Activated CD4-positive, alpha-beta memory T cell treated with anti-CD3 and anti-CD28 coated beads, Interleukin-2, amount 10 ng/mL, durations not matched to agents 7 days and 5 days (primary cell): ENCODE results near the gene DNAH2. TPM values are rescaled to one million over a fixed set of nuclear protein-coding genes. Genes with fewer than 3 reads are reported as not detected.

ENCODE experiments used
- CTCF ChIA-PET: fragments of 350-600 bp; sonication (Branson Sonifier 250); formaldehyde crosslinking; loops from one replicate; lab custom pipeline; 2021; ENCODE audit warnings: antibody characterized with exemption, inconsistent platforms; lab: Charles Lee
- POLR2A ChIA-PET: fragments of 350-600 bp; sonication (Branson Sonifier 250); formaldehyde crosslinking; loops from one replicate; lab custom pipeline; 2021; ENCODE audit warnings: antibody characterized with exemption; lab: Charles Lee
- DNase-seq: peaks from one replicate; pipeline ENCODE4 v3.0.0-alpha.2; 2020
- H3K27ac Mint-ChIP-seq: one replicate; pipeline ENCODE4 v1.8.0; 2021; ENCODE audit warnings: mild to moderate bottlenecking, mixed read lengths
- H3K27me3 Mint-ChIP-seq: one replicate; pipeline ENCODE4 v1.8.0; 2021; ENCODE audit warnings: mixed read lengths
- H3K36me3 Mint-ChIP-seq: one replicate; pipeline ENCODE4 v1.8.0; 2021; ENCODE audit warnings: low read depth, mixed read lengths
- H3K4me1 Mint-ChIP-seq: one replicate; pipeline ENCODE4 v1.8.0; 2021; ENCODE audit warnings: mixed read lengths
- H3K4me3 Mint-ChIP-seq: one replicate; pipeline ENCODE4 v1.8.0; 2021; ENCODE audit warnings: mild to moderate bottlenecking, mixed read lengths
- H3K9me3 Mint-ChIP-seq: one replicate; pipeline ENCODE4 v1.8.0; 2021; ENCODE audit warnings: mixed read lengths
- total RNA-seq, 2 experiments: library from RNA; stranded (reverse); gene quantifications; one replicate each; pipeline ENCODE4 v1.2.3, GENCODE V29; 2021

The DNAH2 gene
- total RNA-seq, 2 experiments from 2014 or later, result not detected

DNA sequence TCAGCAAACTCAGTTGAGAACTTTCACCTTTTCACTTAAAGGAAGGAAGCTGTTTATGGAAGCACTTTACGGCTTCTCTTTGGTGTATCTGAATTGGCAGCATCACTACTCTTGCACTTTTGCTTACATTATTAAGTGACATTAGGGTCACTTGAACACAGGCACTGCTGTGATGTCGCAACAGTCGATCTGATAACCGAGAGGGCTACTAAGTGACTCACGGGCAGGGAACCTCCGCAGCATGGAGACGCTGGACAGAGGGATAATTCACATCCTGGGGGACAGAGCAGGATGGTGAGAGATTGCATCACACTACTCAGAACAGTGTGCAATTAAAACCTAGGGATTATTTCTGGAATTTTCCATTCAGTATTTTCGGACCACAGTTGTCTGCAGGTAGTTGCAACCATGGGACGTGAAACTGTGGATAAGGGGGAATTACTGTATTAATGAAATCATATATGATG, 56.5 kb downstream of the DNAH2 start:
- CTCF ChIA-PET, result no interaction called here

DNA sequence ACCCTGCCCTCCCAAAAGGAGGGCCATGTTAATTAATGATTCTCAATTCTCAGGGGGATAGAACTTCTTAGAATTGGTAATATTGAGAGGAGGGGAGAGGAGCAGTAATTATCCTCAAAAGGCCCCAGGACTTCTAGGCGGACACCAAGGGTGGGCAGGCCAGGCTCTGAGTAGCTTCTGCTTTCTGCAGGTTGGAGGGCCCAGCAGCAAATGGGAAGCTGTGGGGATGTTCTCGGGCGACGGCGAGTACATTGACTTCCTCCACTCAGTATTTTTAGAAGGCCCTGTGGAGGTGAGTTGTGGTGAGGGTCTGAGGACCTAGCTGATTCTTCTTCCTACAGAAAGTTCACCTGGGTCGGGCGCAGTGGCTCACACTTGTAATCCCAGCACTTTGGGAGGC, 57.5 kb downstream of the DNAH2 start:
- DNase-seq, result no peak
- Mint-ChIP-seq H3K9me3 (no peaks in the 10 kb centered on the region), H3K36me3 (no peaks in the 10 kb centered on the region), H3K27ac (no peak overlapping the region), H3K4me1 (no peaks in the 10 kb centered on the region), H3K4me3 (no peak overlapping the region), H3K27me3 (peaks cover 28% of the 10 kb centered on the region)
- CTCF ChIA-PET, result interaction anchor here (0.7 kb wide), 1 partner anchor 599 kb away, joined by 3 read pairs; no protein-coding TSS in a partner anchor
- POLR2A ChIA-PET, result no interaction called here

More for the DNA sequence above, 56.5 kb downstream of the DNAH2 start:
- no peak for DNase-seq
- Mint-ChIP-seq H3K9me3 (no peaks in the 10 kb centered on the region), H3K27ac (no peak overlapping the region), H3K4me1 (no peaks in the 10 kb centered on the region), H3K36me3 (no peaks in the 10 kb centered on the region), H3K4me3 (no peak overlapping the region), H3K27me3 (peaks cover 28% of the 10 kb centered on the region)
- POLR2A ChIA-PET, result no interaction called here

DNA sequence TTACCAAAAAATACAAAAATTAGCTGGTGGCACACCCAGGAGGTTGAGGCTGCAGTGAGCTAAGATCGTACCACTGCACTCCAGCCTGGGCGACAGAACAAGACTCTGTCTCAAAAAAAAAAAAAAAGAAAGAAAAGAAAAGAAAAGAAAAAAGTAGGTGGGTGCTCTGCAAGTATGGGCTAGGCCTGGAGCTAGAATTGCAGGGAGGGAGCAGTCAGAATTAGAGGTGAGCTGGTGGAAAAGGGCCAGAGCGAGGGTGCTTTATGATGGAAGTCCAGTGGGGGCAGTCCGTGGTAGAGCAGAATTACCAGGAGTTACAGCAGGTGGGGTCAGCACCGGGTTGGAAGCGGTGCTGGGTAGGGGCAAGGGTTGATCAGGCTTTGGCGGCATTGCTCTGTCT, 59.5 kb downstream of the DNAH2 start:
- ChIA-PET CTCF (no interaction called here), POLR2A (no interaction called here)
- H3K4me1 Mint-ChIP-seq, result no peaks in the 10 kb centered on the region
- no peak overlapping the region for H3K4me3 Mint-ChIP-seq
- no peak for DNase-seq
- no peaks in the 10 kb centered on the region for H3K9me3 Mint-ChIP-seq
- peaks cover 23% of the 10 kb centered on the region for H3K27me3 Mint-ChIP-seq
- no peaks in the 10 kb centered on the region for H3K36me3 Mint-ChIP-seq
- no peak overlapping the region for H3K27ac Mint-ChIP-seq

GRCh38 chr17:7780736-7781135, 63.2 kb downstream of the DNAH2 start:
- peaks cover 18% of the 10 kb centered on the region for H3K27me3 Mint-ChIP-seq
- ChIA-PET CTCF (interaction anchor here (1.8 kb wide), 1 partner anchor 38 kb away, joined by 6 read pairs; no protein-coding TSS in a partner anchor), POLR2A (no interaction called here)
- DNase-seq, result no peak
- no peaks in the 10 kb centered on the region for H3K36me3 Mint-ChIP-seq
- H3K4me1 Mint-ChIP-seq, result no peaks in the 10 kb centered on the region
- H3K9me3 Mint-ChIP-seq, result no peaks in the 10 kb centered on the region
- no peak overlapping the region for H3K4me3 Mint-ChIP-seq
- H3K27ac Mint-ChIP-seq, result no peak overlapping the region

DNA sequence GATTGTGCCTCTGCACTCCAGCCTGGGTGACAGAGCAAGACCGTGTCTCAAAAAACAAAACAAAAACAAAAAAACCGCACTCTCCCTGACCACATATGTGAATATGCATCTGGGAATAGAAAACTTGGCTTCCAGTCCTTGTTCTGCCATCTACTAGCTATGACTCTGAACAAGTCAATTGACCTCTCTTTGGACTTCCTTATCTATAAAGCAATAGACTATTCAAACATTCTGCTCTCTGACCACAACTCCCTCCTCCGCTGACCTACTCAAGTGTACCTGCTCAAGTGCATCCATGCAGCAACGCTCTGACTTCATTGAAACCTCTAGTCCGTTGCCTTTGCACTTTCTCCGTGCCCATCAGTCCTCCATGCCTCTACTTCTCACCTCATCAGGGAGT, 63.9 kb downstream of the DNAH2 start:
- POLR2A ChIA-PET, result no interaction called here
- no peak overlapping the region for H3K4me3 Mint-ChIP-seq
- DNase-seq, result no peak
- H3K36me3 Mint-ChIP-seq, result no peaks in the 10 kb centered on the region
- H3K9me3 Mint-ChIP-seq, result no peaks in the 10 kb centered on the region
- peaks cover 14% of the 10 kb centered on the region for H3K27me3 Mint-ChIP-seq
- CTCF ChIA-PET, result interaction anchor here (1.8 kb wide), 1 partner anchor 38 kb away, joined by 6 read pairs; no protein-coding TSS in a partner anchor
- no peaks in the 10 kb centered on the region for H3K4me1 Mint-ChIP-seq
- H3K27ac Mint-ChIP-seq, result no peak overlapping the region

DNA sequence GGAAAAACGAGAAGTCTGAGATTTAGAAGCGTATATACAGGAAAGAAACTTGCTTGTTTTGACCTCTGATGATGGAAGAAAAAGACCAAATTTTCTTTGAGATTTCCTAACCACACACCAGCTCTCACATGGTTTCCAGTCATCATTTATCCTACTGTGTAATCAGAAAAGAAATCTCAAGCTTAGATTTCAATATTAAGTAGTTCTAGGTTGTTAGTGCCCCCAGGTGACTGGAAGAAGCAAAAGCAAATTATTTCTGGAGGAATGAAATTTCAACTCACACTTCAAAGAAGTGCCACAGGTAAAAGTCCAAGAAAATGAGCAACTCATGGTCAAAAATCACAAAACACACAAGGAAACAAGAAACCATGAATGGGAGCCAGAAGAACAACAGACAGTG, 64.7 kb downstream of the DNAH2 start:
- Mint-ChIP-seq H3K36me3 (no peaks in the 10 kb centered on the region), H3K4me3 (no peak overlapping the region), H3K4me1 (no peaks in the 10 kb centered on the region), H3K9me3 (no peaks in the 10 kb centered on the region), H3K27me3 (peaks cover 12% of the 10 kb centered on the region), H3K27ac (no peak overlapping the region)
- ChIA-PET CTCF (interaction anchor here (0.7 to 1.8 kb wide), 2 partner anchors 38 to 39 kb away, joined by 3 to 6 read pairs; no protein-coding TSS in a partner anchor), POLR2A (no interaction called here)
- no peak for DNase-seq

DNA sequence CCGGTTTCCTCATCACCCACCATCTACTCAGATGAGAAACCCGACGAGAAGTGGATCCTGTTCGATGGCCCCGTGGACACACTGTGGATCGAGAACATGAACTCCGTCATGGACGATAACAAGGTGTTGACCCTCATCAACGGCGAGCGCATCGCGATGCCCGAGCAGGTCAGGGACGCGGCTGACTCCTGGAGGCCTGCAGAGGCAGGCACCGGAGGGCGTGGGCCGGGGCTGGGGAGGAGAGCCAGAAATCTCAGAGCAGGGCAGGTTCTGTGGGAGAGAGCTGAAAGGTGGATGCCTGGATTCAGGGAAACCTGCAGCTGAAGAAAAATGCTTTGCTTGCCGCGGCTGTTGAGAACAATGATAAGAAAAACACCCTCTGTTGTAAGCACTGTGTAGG, 69.3 kb downstream of the DNAH2 start:
- no peaks in the 10 kb centered on the region for H3K36me3 Mint-ChIP-seq
- H3K27me3 Mint-ChIP-seq, result peaks cover 7% of the 10 kb centered on the region
- CTCF ChIA-PET, result no interaction called here
- H3K4me3 Mint-ChIP-seq, result no peak overlapping the region
- POLR2A ChIA-PET, result no interaction called here
- DNase-seq, result no peak
- no peak overlapping the region for H3K27ac Mint-ChIP-seq
- H3K4me1 Mint-ChIP-seq, result no peaks in the 10 kb centered on the region
- H3K9me3 Mint-ChIP-seq, result no peaks in the 10 kb centered on the region

DNA sequence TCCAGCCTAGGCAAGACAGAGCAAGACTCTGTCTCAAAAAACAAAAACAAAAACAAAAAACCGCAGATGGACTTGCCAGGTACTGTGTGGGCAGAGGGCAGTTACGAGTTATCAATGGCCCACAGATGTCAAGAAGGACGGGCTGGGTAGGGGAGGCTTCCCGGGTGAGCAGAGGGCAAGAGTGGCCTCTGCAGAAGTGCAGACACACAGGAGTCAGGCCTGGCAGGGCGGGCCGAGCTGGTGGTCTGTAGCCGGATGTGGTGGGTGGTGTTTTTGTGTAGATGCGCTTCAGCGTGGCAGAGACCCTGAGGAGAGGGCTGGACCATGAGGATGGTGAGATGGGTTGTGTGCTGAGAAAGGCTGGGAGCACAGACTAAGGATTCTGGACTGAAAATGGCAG, 71.6 kb downstream of the DNAH2 start:
- no peak for DNase-seq
- H3K9me3 Mint-ChIP-seq, result no peaks in the 10 kb centered on the region
- no peaks in the 10 kb centered on the region for H3K4me1 Mint-ChIP-seq
- no peaks in the 10 kb centered on the region for H3K36me3 Mint-ChIP-seq
- H3K27me3 Mint-ChIP-seq, result peaks cover 4% of the 10 kb centered on the region
- ChIA-PET CTCF (no interaction called here), POLR2A (no interaction called here)
- no peak overlapping the region for H3K4me3 Mint-ChIP-seq
- no peak overlapping the region for H3K27ac Mint-ChIP-seq

- Mint-ChIP-seq H3K4me3 (no peak overlapping the region), H3K9me3 (no peaks in the 10 kb centered on the region), H3K27me3 (no peaks in the 10 kb centered on the region), H3K4me1 (no peaks in the 10 kb centered on the region), H3K36me3 (no peaks in the 10 kb centered on the region), H3K27ac (no peak overlapping the region)
- POLR2A ChIA-PET, result no interaction called here
- no peak for DNase-seq
- CTCF ChIA-PET, result interaction anchor here (0.6 kb wide), 1 partner anchor 20 kb away, joined by 3 read pairs; no protein-coding TSS in a partner anchor
Measured at GRCh38 chr17:7790150-7790549, 72.6 kb downstream of the DNAH2 start.

DNA sequence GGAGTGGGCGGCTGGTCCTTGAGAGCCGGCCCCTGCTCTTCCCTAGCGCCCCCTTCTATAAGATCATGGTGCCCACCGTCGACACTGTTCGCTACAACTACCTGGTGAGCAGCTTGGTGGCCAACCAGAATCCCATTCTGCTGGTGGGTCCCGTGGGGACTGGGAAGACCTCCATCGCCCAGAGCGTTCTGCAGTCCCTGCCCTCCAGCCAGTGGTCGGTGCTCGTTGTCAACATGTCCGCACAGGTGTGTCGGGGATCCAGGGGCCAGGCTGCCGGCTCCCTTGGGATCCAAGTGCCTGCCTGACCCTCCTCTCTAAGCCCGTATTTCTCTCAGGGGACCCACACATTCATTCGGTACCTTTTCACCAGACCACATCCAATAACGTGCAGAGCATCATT, 75.1 kb downstream of the DNAH2 start:
- POLR2A ChIA-PET, result no interaction called here
- Mint-ChIP-seq H3K4me3 (no peak overlapping the region), H3K27ac (no peak overlapping the region), H3K4me1 (no peaks in the 10 kb centered on the region), H3K36me3 (no peaks in the 10 kb centered on the region), H3K27me3 (no peaks in the 10 kb centered on the region), H3K9me3 (no peaks in the 10 kb centered on the region)
- CTCF ChIA-PET, result no interaction called here
- DNase-seq, result no peak

DNA sequence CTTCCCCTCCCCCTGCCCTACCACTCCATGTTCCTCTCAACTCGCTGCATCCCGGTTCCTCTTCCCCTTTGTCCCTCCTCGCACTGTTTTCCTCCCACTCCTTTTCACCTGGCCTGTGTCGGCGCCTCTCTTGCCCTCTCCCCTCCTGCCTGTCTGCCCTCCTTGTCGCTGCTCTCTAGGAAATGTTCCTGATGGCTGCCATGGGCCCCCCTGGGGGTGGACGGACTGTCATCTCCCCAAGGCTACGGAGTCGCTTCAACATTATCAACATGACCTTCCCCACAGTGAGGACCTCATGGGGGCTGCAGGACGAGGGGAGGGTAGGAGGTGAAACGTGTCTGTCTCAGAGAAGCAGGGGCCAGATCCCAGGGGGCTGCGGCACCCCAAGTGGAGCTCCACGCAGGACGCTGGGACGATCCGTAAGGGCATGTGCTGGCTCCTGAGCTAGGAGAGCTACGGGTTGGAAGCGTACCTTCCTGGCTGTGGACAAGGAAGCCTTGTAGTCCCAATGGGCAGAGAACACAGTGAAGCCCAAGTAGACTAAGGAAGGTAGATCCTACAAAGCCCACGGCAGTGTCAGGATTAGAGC, 76.6 kb downstream of the DNAH2 start:
- no peaks in the 10 kb centered on the region for H3K4me1 Mint-ChIP-seq

DNA sequence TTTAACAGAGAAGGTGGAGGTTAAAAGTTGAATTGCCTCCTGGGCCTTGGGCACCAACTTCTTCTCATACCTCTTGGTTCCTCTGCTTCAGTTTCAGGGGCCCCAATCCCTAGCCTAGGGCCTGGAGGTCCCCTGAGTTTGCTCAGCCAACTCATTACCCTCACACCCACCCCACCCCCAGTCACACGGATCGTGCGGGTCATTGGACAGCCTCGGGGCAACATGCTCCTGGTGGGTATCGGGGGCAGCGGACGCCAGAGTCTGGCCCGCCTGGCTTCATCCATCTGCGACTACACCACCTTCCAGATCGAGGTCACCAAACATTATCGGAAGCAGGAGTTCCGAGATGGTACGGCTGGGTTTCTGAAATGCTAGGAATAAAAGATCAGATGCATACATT, 80.4 kb downstream of the DNAH2 start:
- Mint-ChIP-seq H3K27me3 (no peaks in the 10 kb centered on the region), H3K27ac (no peak overlapping the region), H3K4me1 (no peaks in the 10 kb centered on the region), H3K9me3 (no peaks in the 10 kb centered on the region), H3K36me3 (no peaks in the 10 kb centered on the region), H3K4me3 (no peak overlapping the region)
- DNase-seq, result no peak
- POLR2A ChIA-PET, result no interaction called here
- CTCF ChIA-PET, result no interaction called here

More for the DNA sequence above, 76.6 kb downstream of the DNAH2 start:
- ChIA-PET CTCF (no interaction called here), POLR2A (no interaction called here)
- H3K27ac Mint-ChIP-seq, result no peak overlapping the region
- no peaks in the 10 kb centered on the region for H3K9me3 Mint-ChIP-seq
- no peak overlapping the region for H3K4me3 Mint-ChIP-seq
- no peak for DNase-seq
- no peaks in the 10 kb centered on the region for H3K36me3 Mint-ChIP-seq
- H3K27me3 Mint-ChIP-seq, result no peaks in the 10 kb centered on the region

- ChIA-PET POLR2A (no interaction called here), CTCF (interaction anchor here (0.7 kb wide), 1 partner anchor 191 kb away, joined by 3 read pairs; no protein-coding TSS in a partner anchor)
- H3K4me1 Mint-ChIP-seq, result no peaks in the 10 kb centered on the region
- DNase-seq, result no peak
- no peak overlapping the region for H3K27ac Mint-ChIP-seq
- no peaks in the 10 kb centered on the region for H3K9me3 Mint-ChIP-seq
- H3K36me3 Mint-ChIP-seq, result no peaks in the 10 kb centered on the region
- no peaks in the 10 kb centered on the region for H3K27me3 Mint-ChIP-seq
- H3K4me3 Mint-ChIP-seq, result no peak overlapping the region
Measured at GRCh38 chr17:7798839-7799238, 81.3 kb downstream of the DNAH2 start.

- Mint-ChIP-seq H3K9me3 (no peaks in the 10 kb centered on the region), H3K36me3 (no peaks in the 10 kb centered on the region), H3K27ac (no peak overlapping the region), H3K4me1 (no peaks in the 10 kb centered on the region), H3K4me3 (no peak overlapping the region), H3K27me3 (peaks cover 4% of the 10 kb centered on the region)
- POLR2A ChIA-PET, result no interaction called here
- DNase-seq, result no peak
- CTCF ChIA-PET, result no interaction called here
Measured at GRCh38 chr17:7803981-7804380, 86.4 kb downstream of the DNAH2 start.
